Activated T-helper 2 cell treated with anti-CD3 and anti-CD28 coated beads, Interferon-gamma antibody, Interleukin-2, Interleukin-4, amounts not matched to agents 10 μg/mL and 5 μg/mL and 100 μg/mL, durations not matched to agents 14 hours and 24 hours and 36 hours (primary cell): ENCODE measurements around the gene KIAA0040. TPM values are rescaled to one million over a fixed set of nuclear protein-coding genes. Genes with fewer than 3 reads are reported as not detected.
"Not testable (repeated sequence)": the region's sequence is repeated elsewhere in the genome, so short reads cannot be mapped to it uniquely, and the experiment has no call there.

Experiments
- DNase-seq: peaks from one replicate; pipeline ENCODE4 v3.0.0; 2021; ENCODE audit warnings: low spot score
- H3K27ac Mint-ChIP-seq: one replicate; pipeline ENCODE4 v1.8.0; 2021; ENCODE audit warnings: mixed read lengths
- H3K27me3 Mint-ChIP-seq: one replicate; pipeline ENCODE4 v1.8.0; 2021; ENCODE audit warnings: low read depth, mixed read lengths
- H3K36me3 Mint-ChIP-seq: one replicate; pipeline ENCODE4 v1.8.0; 2021; ENCODE audit warnings: low read depth, mixed read lengths
- H3K4me1 Mint-ChIP-seq: one replicate; pipeline ENCODE4 v1.8.0; 2021; ENCODE audit warnings: low read depth, mixed read lengths
- H3K4me3 Mint-ChIP-seq: one replicate; pipeline ENCODE4 v1.8.0; 2021; ENCODE audit warnings: low read depth, mild to moderate bottlenecking, moderate library complexity, mixed read lengths
- H3K9me3 Mint-ChIP-seq: one replicate; pipeline ENCODE4 v1.8.0; 2021; ENCODE audit warnings: mixed read lengths
- intact Hi-C: fragments of 100-400 bp; cut with micrococcal nuclease; formaldehyde crosslinking; loops from one replicate; pipeline ENCODE4 v1.15.1; 2023
- total RNA-seq: library from RNA; stranded (reverse); gene quantifications from 2 replicates; pipeline ENCODE4 v1.2.3, GENCODE V29; 2022

KIAA0040 gene
- total RNA-seq, 1 donor from 2014 or later = 35.3 TPM

GRCh38 chr1:175127565-175127964 is 65.0 kb downstream of the KIAA0040 start:
- no peaks in the 10 kb centered on the region for H3K9me3 Mint-ChIP-seq
- H3K36me3 Mint-ChIP-seq = no peaks in the 10 kb centered on the region
- H3K27me3 Mint-ChIP-seq = no peaks in the 10 kb centered on the region
- H3K4me1 Mint-ChIP-seq = peaks cover 3% of the 10 kb centered on the region
- no peak overlapping the region for H3K27ac Mint-ChIP-seq
- DNase-seq = no peak
- H3K4me3 Mint-ChIP-seq = no peak overlapping the region
- intact Hi-C loops = loop anchor here (10.0 kb wide), 1 partner anchor 353 kb away; no protein-coding TSS in a partner anchor

GRCh38 chr1:175126347-175126746 is 66.2 kb downstream of the KIAA0040 start:
- Mint-ChIP-seq H3K27ac (no peak overlapping the region), H3K4me3 (no peak overlapping the region), H3K27me3 (peaks cover 3% of the 10 kb centered on the region), H3K36me3 (no peaks in the 10 kb centered on the region), H3K4me1 (peaks cover 3% of the 10 kb centered on the region), H3K9me3 (no peaks in the 10 kb centered on the region)
- intact Hi-C loops = loop anchor here (10.0 kb wide), 1 partner anchor 352 kb away; no protein-coding TSS in a partner anchor
- DNase-seq = no peak

- intact Hi-C loops = loop anchor here (1.0 to 10.0 kb wide), 2 partner anchors 96 to 350 kb away; no protein-coding TSS in a partner anchor
- H3K9me3 Mint-ChIP-seq = no peaks in the 10 kb centered on the region
- peaks cover 6% of the 10 kb centered on the region for H3K27me3 Mint-ChIP-seq
- peaks cover 1% of the 10 kb centered on the region for H3K4me1 Mint-ChIP-seq
- H3K4me3 Mint-ChIP-seq = no peak overlapping the region
- no peak overlapping the region for H3K27ac Mint-ChIP-seq
- no peak for DNase-seq
- no peaks in the 10 kb centered on the region for H3K36me3 Mint-ChIP-seq
These were observed 67.7 kb downstream of the KIAA0040 start for GRCh38 chr1:175124861-175125260.

GRCh38 chr1:175120511-175120910 is 72.1 kb downstream of the KIAA0040 start:
- H3K4me1 Mint-ChIP-seq = no peaks in the 10 kb centered on the region
- peaks cover 6% of the 10 kb centered on the region for H3K27me3 Mint-ChIP-seq
- intact Hi-C loops = loop anchor here (10.0 kb wide), 1 partner anchor 346 kb away; no protein-coding TSS in a partner anchor
- no peaks in the 10 kb centered on the region for H3K9me3 Mint-ChIP-seq
- no peaks in the 10 kb centered on the region for H3K36me3 Mint-ChIP-seq
- no peak overlapping the region for H3K27ac Mint-ChIP-seq
- DNase-seq = no peak
- H3K4me3 Mint-ChIP-seq = no peak overlapping the region

GRCh38 chr1:175118375-175119367 is 73.9 kb downstream of the KIAA0040 start:
- peaks cover 11% of the 10 kb centered on the region for H3K27me3 Mint-ChIP-seq
- intact Hi-C loops = no loop called here
- no peaks in the 10 kb centered on the region for H3K36me3 Mint-ChIP-seq
- H3K4me3 Mint-ChIP-seq = no peak overlapping the region
- no peak for DNase-seq
- H3K4me1 Mint-ChIP-seq = no peaks in the 10 kb centered on the region
- H3K27ac Mint-ChIP-seq = no peak overlapping the region
- H3K9me3 Mint-ChIP-seq = peaks cover 4% of the 10 kb centered on the region

- intact Hi-C loops = no loop called here
- H3K27ac Mint-ChIP-seq = no peak overlapping the region
- H3K9me3 Mint-ChIP-seq = peaks cover 13% of the 10 kb centered on the region
- peaks cover 18% of the 10 kb centered on the region for H3K27me3 Mint-ChIP-seq
- H3K4me1 Mint-ChIP-seq = no peaks in the 10 kb centered on the region
- no peak for DNase-seq
- no peak overlapping the region for H3K4me3 Mint-ChIP-seq
- no peaks in the 10 kb centered on the region for H3K36me3 Mint-ChIP-seq
These were observed 75.7 kb downstream of the KIAA0040 start for GRCh38 chr1:175116903-175117302.

- intact Hi-C loops = no loop called here
- Mint-ChIP-seq H3K27ac (no peak overlapping the region), H3K36me3 (no peaks in the 10 kb centered on the region), H3K4me3 (no peak overlapping the region), H3K27me3 (peaks cover 17% of the 10 kb centered on the region), H3K4me1 (no peaks in the 10 kb centered on the region), H3K9me3 (peaks cover 13% of the 10 kb centered on the region)
- no peak for DNase-seq
These were observed 76.3 kb downstream of the KIAA0040 start for GRCh38 chr1:175116210-175116798.

GRCh38 chr1:175114996-175115395 is 77.6 kb downstream of the KIAA0040 start:
- no peaks in the 10 kb centered on the region for H3K36me3 Mint-ChIP-seq
- no peak overlapping the region for H3K4me3 Mint-ChIP-seq
- intact Hi-C loops = no loop called here
- no peak for DNase-seq
- H3K27me3 Mint-ChIP-seq = peaks cover 14% of the 10 kb centered on the region
- H3K9me3 Mint-ChIP-seq = peaks cover 13% of the 10 kb centered on the region
- H3K27ac Mint-ChIP-seq = no peak overlapping the region
- no peaks in the 10 kb centered on the region for H3K4me1 Mint-ChIP-seq

- H3K9me3 Mint-ChIP-seq, H3K27me3 Mint-ChIP-seq, H3K4me3 Mint-ChIP-seq, H3K4me1 Mint-ChIP-seq, intact Hi-C loops, DNase-seq, H3K27ac Mint-ChIP-seq, H3K36me3 Mint-ChIP-seq: not testable (repeated sequence)
These were observed 84.2 kb downstream of the KIAA0040 start for GRCh38 chr1:175108331-175108820.

Other genes with a start within 250 kb of the KIAA0040 start
- 311 and 318 TPM in 2 replicates for gene CACYBP, start 192.8 kb downstream of the KIAA0040 start, total RNA-seq
- 31.5 and 32.9 TPM in 2 replicates for gene MRPS14, start 169.4 kb downstream of the KIAA0040 start, total RNA-seq
- not detected in 2 replicates for gene TNN, start 124.9 kb downstream of the KIAA0040 start, total RNA-seq